ENCODE data around the gene XIST.
"Not testable (repeated sequence)": the region's sequence is repeated elsewhere in the genome, so short reads cannot be mapped to it uniquely, and the experiment has no call there.

The XIST gene

DNA sequence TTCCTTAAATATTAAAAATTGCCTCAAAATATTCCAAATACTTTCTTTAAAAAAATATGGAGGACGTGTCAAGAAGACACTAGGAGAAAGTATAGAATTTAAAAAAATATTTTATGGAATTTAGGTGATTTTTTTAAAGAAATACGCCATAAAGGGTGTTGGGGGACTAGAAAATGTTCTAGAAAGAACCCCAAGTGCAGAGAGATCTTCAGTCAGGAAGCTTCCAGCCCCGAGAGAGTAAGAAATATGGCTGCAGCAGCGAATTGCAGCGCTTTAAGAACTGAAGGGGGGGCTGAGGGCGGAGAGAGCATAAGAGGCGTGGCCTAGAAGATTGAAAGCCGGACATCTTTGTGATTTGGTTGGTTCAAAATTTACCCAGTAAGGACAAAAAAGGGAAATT lies at the start of gene XIST:
Gene XIST (minus strand): TSS at position 248 of the 400 bp plus-strand sequence.
- no peak within 1 kb of the TSS for H3K9ac ChIP-seq (ENCODE audit: low read depth in 1 of 2, low read length in 2 of 2)
- no peaks in the 10 kb centered on the region for H3K9me3 ChIP-seq (ENCODE audit: control insufficient read depth in 1 of 2, low read length in 2 of 2)
- no peak within 1 kb of the TSS for H3K4me3 ChIP-seq (ENCODE audit: low read depth in 1 of 2, low read length in 2 of 2)
- no peaks in the 10 kb centered on the region for H3K4me1 ChIP-seq (ENCODE audit: control insufficient read depth in 1 of 2, insufficient read depth in 2 of 2, low read length in 2 of 2)
- H3K36me3 ChIP-seq (ENCODE audit: control insufficient read depth in 1 of 2, insufficient read depth in 2 of 2, low read length in 2 of 2) = no peaks in the 10 kb centered on the region
- no peaks in the 10 kb centered on the region for H3K27me3 ChIP-seq (ENCODE audit: control insufficient read depth in 1 of 2, insufficient read depth in 2 of 2, low read length in 2 of 2)
- H3K27ac ChIP-seq (ENCODE audit: low read depth, low read length) = no peak within 1 kb of the TSS

- H3K9ac ChIP-seq (ENCODE audit: low read depth in 1 of 2, low read length in 2 of 2); H3K27ac ChIP-seq (ENCODE audit: low read depth, low read length); H3K4me1 ChIP-seq (ENCODE audit: control insufficient read depth in 1 of 2, insufficient read depth in 2 of 2, low read length in 2 of 2); H3K36me3 ChIP-seq (ENCODE audit: control insufficient read depth in 1 of 2, insufficient read depth in 2 of 2, low read length in 2 of 2); H3K4me3 ChIP-seq (ENCODE audit: low read depth in 1 of 2, low read length in 2 of 2); H3K27me3 ChIP-seq (ENCODE audit: control insufficient read depth in 1 of 2, insufficient read depth in 2 of 2, low read length in 2 of 2); H3K9me3 ChIP-seq (ENCODE audit: control insufficient read depth in 1 of 2, low read length in 2 of 2): not testable (repeated sequence)
These were observed 45.8 kb upstream of the XIST start for GRCh38 chrX:73898315-73898714.

DNA sequence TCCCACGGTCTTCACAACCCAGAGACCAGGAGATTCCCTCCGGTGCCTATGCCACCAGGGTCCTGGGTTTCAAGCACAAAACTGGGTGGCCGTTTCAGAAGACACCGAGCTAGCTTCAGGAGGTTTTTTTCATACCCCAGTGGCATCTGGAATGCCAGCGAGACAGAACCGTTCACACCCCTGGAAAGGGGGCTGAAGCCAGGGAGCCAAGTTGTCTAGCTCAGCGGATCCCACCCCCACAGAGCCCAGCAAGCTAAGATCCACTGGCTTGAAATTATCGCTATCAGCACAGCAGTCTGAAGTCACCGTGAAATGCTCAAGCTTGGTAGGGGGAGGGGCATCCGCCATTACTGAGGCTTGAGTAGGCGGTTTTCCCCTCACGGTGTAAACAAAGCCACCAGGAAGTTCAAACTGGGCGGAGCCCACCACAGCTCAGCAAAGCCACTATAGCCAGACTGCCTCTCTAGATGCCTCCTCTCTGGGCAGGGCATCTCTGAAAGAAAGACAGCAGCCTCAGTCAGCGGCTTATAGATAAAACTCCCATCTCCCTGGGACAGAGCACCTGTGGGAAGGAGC lies 40.1 kb upstream of the XIST start:
- not testable (repeated sequence) for H3K4me3 ChIP-seq (ENCODE audit: low read depth in 1 of 2, low read length in 2 of 2); H3K27ac ChIP-seq (ENCODE audit: low read depth, low read length); H3K36me3 ChIP-seq (ENCODE audit: control insufficient read depth in 1 of 2, insufficient read depth in 2 of 2, low read length in 2 of 2); H3K27me3 ChIP-seq (ENCODE audit: control insufficient read depth in 1 of 2, insufficient read depth in 2 of 2, low read length in 2 of 2); H3K4me1 ChIP-seq (ENCODE audit: control insufficient read depth in 1 of 2, insufficient read depth in 2 of 2, low read length in 2 of 2); H3K9ac ChIP-seq (ENCODE audit: low read depth in 1 of 2, low read length in 2 of 2); H3K9me3 ChIP-seq (ENCODE audit: control insufficient read depth in 1 of 2, low read length in 2 of 2)

- H3K4me1 ChIP-seq (ENCODE audit: control insufficient read depth in 1 of 2, insufficient read depth in 2 of 2, low read length in 2 of 2); H3K9ac ChIP-seq (ENCODE audit: low read depth in 1 of 2, low read length in 2 of 2); H3K27ac ChIP-seq (ENCODE audit: low read depth, low read length); H3K9me3 ChIP-seq (ENCODE audit: control insufficient read depth in 1 of 2, low read length in 2 of 2); H3K4me3 ChIP-seq (ENCODE audit: low read depth in 1 of 2, low read length in 2 of 2); H3K27me3 ChIP-seq (ENCODE audit: control insufficient read depth in 1 of 2, insufficient read depth in 2 of 2, low read length in 2 of 2); H3K36me3 ChIP-seq (ENCODE audit: control insufficient read depth in 1 of 2, insufficient read depth in 2 of 2, low read length in 2 of 2): not testable (repeated sequence)
These were observed 29.7 kb upstream of the XIST start for GRCh38 chrX:73882260-73882659.

DNA sequence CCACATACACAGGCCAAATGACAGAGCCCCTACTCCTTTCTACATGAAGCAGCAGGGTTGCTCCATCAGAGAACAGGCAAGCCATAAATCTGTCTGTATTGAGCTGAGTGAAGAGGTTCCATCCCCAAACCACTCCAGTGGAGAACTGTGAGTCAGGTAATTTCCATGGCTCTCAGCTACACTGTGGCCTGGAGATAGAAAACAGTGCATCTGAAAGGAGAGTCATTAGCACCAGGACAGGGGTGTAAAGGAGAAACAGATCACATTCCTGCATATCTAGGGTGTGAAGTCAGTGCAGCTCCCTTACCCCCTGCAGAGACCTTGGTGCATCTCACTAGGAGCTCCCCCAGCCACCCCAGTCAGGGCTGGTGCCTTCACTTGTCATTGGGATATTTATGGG lies 25.2 kb upstream of the XIST start:
- Histone ChIP-seq H3K9ac (ENCODE audit: low read depth in 1 of 2, low read length in 2 of 2) (no peak overlapping the region), H3K27ac (ENCODE audit: low read depth, low read length) (no peak overlapping the region), H3K4me1 (ENCODE audit: control insufficient read depth in 1 of 2, insufficient read depth in 2 of 2, low read length in 2 of 2) (no peaks in the 10 kb centered on the region), H3K4me3 (ENCODE audit: low read depth in 1 of 2, low read length in 2 of 2) (no peak overlapping the region), H3K9me3 (ENCODE audit: control insufficient read depth in 1 of 2, low read length in 2 of 2) (no peaks in the 10 kb centered on the region), H3K27me3 (ENCODE audit: control insufficient read depth in 1 of 2, insufficient read depth in 2 of 2, low read length in 2 of 2) (no peaks in the 10 kb centered on the region), H3K36me3 (ENCODE audit: control insufficient read depth in 1 of 2, insufficient read depth in 2 of 2, low read length in 2 of 2) (no peaks in the 10 kb centered on the region)

DNA sequence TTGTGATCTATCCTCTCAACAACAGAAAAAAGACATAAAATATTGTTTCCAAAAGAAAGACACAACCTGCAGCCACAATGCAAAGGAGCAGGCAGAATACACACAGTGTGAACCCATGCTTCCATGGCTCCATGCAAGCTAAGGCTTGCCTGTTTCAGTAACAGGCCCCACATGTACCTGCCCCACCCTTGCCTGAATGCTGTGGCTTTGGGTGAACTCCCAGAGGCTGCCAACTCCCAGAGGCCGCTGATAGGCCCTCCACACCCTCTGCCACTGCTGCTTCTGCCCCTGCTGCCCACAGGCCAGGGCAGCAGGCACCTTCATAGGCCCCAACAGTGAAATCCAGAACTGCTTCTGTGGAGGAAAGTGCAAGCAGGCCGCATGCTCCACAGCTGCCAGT lies 24.4 kb upstream of the XIST start:
- Histone ChIP-seq H3K9ac (ENCODE audit: low read depth in 1 of 2, low read length in 2 of 2) (no peak overlapping the region), H3K27me3 (ENCODE audit: control insufficient read depth in 1 of 2, insufficient read depth in 2 of 2, low read length in 2 of 2) (no peaks in the 10 kb centered on the region), H3K4me3 (ENCODE audit: low read depth in 1 of 2, low read length in 2 of 2) (no peak overlapping the region), H3K9me3 (ENCODE audit: control insufficient read depth in 1 of 2, low read length in 2 of 2) (no peaks in the 10 kb centered on the region), H3K36me3 (ENCODE audit: control insufficient read depth in 1 of 2, insufficient read depth in 2 of 2, low read length in 2 of 2) (no peaks in the 10 kb centered on the region), H3K27ac (ENCODE audit: low read depth, low read length) (no peak overlapping the region), H3K4me1 (ENCODE audit: control insufficient read depth in 1 of 2, insufficient read depth in 2 of 2, low read length in 2 of 2) (no peaks in the 10 kb centered on the region)

- no peaks in the 10 kb centered on the region for H3K36me3 ChIP-seq (ENCODE audit: control insufficient read depth in 1 of 2, insufficient read depth in 2 of 2, low read length in 2 of 2)
- no peak overlapping the region for H3K9ac ChIP-seq (ENCODE audit: low read depth in 1 of 2, low read length in 2 of 2)
- no peaks in the 10 kb centered on the region for H3K9me3 ChIP-seq (ENCODE audit: control insufficient read depth in 1 of 2, low read length in 2 of 2)
These were observed 16.4 kb upstream of the XIST start for GRCh38 chrX:73868916-73869315.

DNA sequence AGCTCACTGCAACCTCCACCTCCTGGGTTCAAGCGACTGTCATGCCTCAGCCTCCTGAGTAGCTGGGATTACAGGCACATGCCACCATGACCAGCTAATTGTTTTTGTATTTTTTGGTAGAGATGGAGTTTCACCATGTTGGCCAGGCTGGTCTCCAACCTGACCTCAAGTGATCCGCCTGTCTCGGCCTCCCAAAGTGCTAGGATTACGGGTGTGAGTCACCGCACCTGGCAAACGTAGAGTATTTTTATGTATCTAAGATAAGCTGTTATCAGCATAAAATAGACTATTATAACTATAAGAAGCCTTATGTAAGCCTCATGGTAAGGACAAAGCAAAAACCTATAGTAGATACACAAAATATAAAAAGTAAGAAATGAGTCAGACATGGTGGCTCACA lies 14.6 kb upstream of the XIST start:
- H3K4me3 ChIP-seq (ENCODE audit: low read depth in 1 of 2, low read length in 2 of 2) = no peak overlapping the region
- H3K9me3 ChIP-seq (ENCODE audit: control insufficient read depth in 1 of 2, low read length in 2 of 2) = no peaks in the 10 kb centered on the region
- no peaks in the 10 kb centered on the region for H3K36me3 ChIP-seq (ENCODE audit: control insufficient read depth in 1 of 2, insufficient read depth in 2 of 2, low read length in 2 of 2)
- H3K4me1 ChIP-seq (ENCODE audit: control insufficient read depth in 1 of 2, insufficient read depth in 2 of 2, low read length in 2 of 2) = no peaks in the 10 kb centered on the region
- H3K9ac ChIP-seq (ENCODE audit: low read depth in 1 of 2, low read length in 2 of 2) = no peak overlapping the region
- H3K27me3 ChIP-seq (ENCODE audit: control insufficient read depth in 1 of 2, insufficient read depth in 2 of 2, low read length in 2 of 2) = no peaks in the 10 kb centered on the region
- H3K27ac ChIP-seq (ENCODE audit: low read depth, low read length) = no peak overlapping the region

More at GRCh38 chrX:73868916-73869315, 16.4 kb upstream of the XIST start:
- no peak overlapping the region for H3K27ac ChIP-seq (ENCODE audit: low read depth, low read length)
- H3K4me3 ChIP-seq (ENCODE audit: low read depth in 1 of 2, low read length in 2 of 2) = no peak overlapping the region
- H3K27me3 ChIP-seq (ENCODE audit: control insufficient read depth in 1 of 2, insufficient read depth in 2 of 2, low read length in 2 of 2) = no peaks in the 10 kb centered on the region
- H3K4me1 ChIP-seq (ENCODE audit: control insufficient read depth in 1 of 2, insufficient read depth in 2 of 2, low read length in 2 of 2) = no peaks in the 10 kb centered on the region

DNA sequence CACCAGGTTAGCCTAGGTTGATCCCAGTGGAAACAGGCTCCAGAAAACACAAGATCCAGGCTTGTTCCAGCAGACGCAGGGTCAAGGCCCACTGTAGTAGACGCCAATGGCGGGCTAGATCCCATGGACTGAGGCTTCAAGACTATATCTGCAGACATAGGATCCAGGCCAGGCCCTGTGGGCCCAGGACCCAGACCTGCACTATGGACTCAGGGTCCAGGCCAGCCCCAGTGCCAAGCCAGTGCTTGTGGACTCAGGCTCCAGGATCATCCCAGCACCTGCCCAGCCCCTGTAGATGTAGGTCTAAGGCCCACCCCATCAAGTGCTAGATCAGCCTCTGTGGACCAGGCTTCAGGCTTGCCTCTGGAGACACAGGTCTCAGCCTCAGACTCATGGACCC lies 11.3 kb upstream of the XIST start:
- Histone ChIP-seq H3K27me3 (ENCODE audit: control insufficient read depth in 1 of 2, insufficient read depth in 2 of 2, low read length in 2 of 2) (no peaks in the 10 kb centered on the region), H3K27ac (ENCODE audit: low read depth, low read length) (no peak overlapping the region), H3K4me3 (ENCODE audit: low read depth in 1 of 2, low read length in 2 of 2) (no peak overlapping the region), H3K9me3 (ENCODE audit: control insufficient read depth in 1 of 2, low read length in 2 of 2) (no peaks in the 10 kb centered on the region), H3K36me3 (ENCODE audit: control insufficient read depth in 1 of 2, insufficient read depth in 2 of 2, low read length in 2 of 2) (no peaks in the 10 kb centered on the region), H3K9ac (ENCODE audit: low read depth in 1 of 2, low read length in 2 of 2) (no peak overlapping the region), H3K4me1 (ENCODE audit: control insufficient read depth in 1 of 2, insufficient read depth in 2 of 2, low read length in 2 of 2) (no peaks in the 10 kb centered on the region)

- Histone ChIP-seq H3K9me3 (ENCODE audit: control insufficient read depth in 1 of 2, low read length in 2 of 2) (no peaks in the 10 kb centered on the region), H3K27me3 (ENCODE audit: control insufficient read depth in 1 of 2, insufficient read depth in 2 of 2, low read length in 2 of 2) (no peaks in the 10 kb centered on the region), H3K27ac (ENCODE audit: low read depth, low read length) (no peak overlapping the region), H3K9ac (ENCODE audit: low read depth in 1 of 2, low read length in 2 of 2) (no peak overlapping the region), H3K4me3 (ENCODE audit: low read depth in 1 of 2, low read length in 2 of 2) (no peak overlapping the region), H3K4me1 (ENCODE audit: control insufficient read depth in 1 of 2, insufficient read depth in 2 of 2, low read length in 2 of 2) (no peaks in the 10 kb centered on the region), H3K36me3 (ENCODE audit: control insufficient read depth in 1 of 2, insufficient read depth in 2 of 2, low read length in 2 of 2) (no peaks in the 10 kb centered on the region)
These were observed 10.8 kb upstream of the XIST start for GRCh38 chrX:73863268-73863667.

GRCh38 chrX:73859622-73860021 lies 7.1 kb upstream of the XIST start:
- H3K9me3 ChIP-seq (ENCODE audit: control insufficient read depth in 1 of 2, low read length in 2 of 2) = no peaks in the 10 kb centered on the region
- H3K9ac ChIP-seq (ENCODE audit: low read depth in 1 of 2, low read length in 2 of 2) = no peak overlapping the region
- H3K4me1 ChIP-seq (ENCODE audit: control insufficient read depth in 1 of 2, insufficient read depth in 2 of 2, low read length in 2 of 2) = no peaks in the 10 kb centered on the region
- no peaks in the 10 kb centered on the region for H3K36me3 ChIP-seq (ENCODE audit: control insufficient read depth in 1 of 2, insufficient read depth in 2 of 2, low read length in 2 of 2)
- H3K27ac ChIP-seq (ENCODE audit: low read depth, low read length) = no peak overlapping the region
- H3K27me3 ChIP-seq (ENCODE audit: control insufficient read depth in 1 of 2, insufficient read depth in 2 of 2, low read length in 2 of 2) = no peaks in the 10 kb centered on the region
- H3K4me3 ChIP-seq (ENCODE audit: low read depth in 1 of 2, low read length in 2 of 2) = no peak overlapping the region
